HG03521 (cell line): ENCODE data around the gene GABRD.

ENCODE experiments used
- ATAC-seq: cut with Tn5 transposase; IDR thresholded peaks from one replicate; pipeline ENCODE4 v1.9.1; 2021; ENCODE audit warnings: mild to moderate bottlenecking, moderate library complexity; ENCODE audit not compliant: unreplicated experiment

Gene GABRD

DNA sequence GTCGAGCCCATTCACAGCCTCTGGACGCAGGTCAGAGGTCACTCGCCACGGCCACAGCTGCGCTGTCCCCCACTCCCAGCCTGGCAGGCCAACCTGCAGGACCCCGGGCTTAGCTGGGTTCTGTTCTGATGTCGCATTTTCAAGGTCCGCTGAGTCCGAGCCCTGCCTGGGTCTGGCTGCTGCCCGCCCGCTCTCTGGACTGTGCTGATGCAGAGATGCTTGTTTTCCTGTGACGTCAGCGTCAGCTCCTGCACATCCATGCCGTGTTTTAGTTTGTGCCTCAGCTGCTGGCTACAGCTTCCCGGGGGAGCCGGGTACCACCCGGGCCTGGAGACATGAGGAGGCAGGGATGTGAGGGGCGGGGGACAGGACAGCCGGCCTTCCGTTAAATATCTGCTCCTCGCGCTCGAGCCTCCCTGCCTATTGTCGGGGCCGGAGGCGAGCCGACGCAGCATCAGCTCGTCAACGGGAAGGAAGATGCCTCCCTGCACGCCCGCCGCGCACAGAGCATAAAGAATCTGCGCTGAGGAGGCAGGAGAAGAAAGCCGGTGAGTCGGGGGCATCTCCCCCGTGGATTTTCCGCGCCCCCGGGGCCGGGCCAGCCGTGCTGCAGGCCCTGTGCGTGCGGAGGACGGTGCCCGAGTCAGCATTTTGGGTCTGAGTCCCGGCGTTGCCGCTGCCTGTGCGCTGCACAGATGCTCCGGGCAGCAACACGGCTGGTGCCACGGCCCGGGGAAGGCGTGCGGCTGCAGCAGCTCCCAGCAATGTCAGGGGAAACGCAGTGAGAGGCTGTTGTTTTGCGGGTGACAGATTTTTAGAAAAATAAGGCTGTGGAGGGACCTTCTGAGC lies 54.5 kb downstream of the GABRD start:
- ATAC-seq, result no peak

DNA sequence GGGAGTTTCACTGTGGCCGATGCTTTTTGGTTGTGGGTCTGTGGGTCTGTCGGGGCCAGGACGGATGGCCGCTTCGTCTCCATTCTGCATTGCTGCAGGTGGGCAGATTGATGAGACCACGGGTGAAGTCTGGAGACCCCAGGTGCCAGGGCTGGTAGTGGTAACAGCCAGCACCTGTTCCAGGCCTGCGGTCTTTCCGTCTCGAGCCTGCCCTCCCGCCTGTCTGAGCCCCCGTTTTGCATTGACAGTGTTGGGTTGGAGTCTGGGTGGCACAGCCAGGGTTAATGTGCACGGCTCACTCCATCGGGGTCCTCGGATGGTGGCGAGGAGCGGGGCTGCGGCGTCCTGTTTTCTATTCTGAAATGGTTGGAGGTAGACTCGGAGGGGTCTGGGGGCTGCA lies 55.3 kb downstream of the GABRD start:
- ATAC-seq, result no peak

- no peak for ATAC-seq
These were observed 56.0 kb downstream of the GABRD start for GRCh38 chr1:2074944-2075740.

DNA sequence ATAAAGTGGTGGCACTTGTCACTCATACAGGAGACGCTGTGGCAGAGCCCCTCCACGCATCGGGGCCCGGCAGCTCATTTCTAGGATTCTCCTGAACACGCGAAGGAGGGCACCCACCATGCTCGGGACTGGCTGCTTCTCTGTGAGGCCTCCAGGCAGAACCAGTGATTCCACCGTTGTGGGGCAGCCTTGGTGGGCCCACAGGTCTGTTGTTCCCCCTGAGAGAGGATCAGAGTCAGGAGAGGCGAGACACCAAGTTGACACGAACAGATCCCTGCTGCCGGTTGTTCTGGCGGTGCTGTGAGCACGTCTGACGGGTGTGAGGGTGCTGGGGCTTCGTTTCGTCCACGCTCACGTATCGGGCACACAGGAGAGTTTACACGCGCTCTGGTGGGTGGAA lies 57.7 kb downstream of the GABRD start:
- ATAC-seq, result no peak

DNA sequence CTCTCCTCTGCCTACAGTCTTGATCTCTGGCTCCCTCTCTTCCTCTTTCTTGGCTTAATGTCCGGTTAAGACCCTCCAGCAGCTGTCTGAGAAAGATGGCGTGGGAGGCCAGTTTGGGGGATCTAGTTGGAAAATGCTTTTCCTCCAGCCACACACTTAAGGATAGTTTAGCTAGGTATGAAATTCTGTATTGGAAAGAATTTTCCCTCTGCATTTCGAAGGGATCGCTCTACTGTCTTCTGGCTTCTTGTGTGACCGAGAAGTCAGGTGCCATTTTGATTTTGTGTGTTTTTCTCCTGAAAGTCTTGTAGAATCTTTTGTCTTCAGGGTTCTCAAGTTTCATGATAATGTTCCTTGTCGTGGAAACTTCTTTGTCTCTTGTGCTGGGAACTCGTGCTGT lies 59.0 kb downstream of the GABRD start:
- ATAC-seq, result no peak

DNA sequence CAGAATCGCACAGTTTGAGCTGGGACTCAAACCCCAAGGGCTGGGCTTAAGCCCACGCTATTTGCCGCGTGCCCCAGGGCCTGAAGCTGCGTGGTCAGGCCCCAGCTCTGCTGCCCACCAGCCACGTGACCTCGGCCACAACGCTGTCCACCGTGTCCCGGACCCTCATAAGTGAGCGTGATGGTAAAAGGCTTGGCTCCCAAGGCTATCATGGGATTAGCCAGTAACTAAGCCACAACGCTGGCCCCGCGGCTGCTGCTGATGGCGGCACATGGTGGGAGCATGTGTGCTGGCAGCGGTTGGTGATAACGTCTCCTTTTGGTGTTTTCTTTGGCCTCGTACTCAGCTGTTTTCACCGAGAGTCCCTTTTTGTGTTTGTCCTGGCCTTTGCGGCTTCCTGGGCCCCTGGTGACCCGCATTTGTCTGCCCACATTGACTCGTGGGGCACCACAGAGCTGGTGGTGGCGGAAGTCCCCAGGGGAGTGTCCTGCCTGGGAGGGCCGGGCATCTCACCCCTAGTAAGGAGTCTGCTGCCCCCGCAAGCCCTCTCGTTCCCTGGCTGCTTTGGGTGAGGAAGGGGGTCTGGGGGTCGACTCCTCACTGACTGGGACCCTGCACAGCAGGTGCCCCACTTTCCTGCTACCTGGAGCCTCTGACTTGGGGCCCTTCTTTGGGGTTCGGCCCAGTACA lies 60.4 kb downstream of the GABRD start:
- ATAC-seq, result no peak

- ATAC-seq, result no peak
These were observed 61.0 kb downstream of the GABRD start for GRCh38 chr1:2080140-2080539.
